BJ (cell line): Measurements from ENCODE around the gene LIM2. TPM values are rescaled to one million over a fixed set of nuclear protein-coding genes. Genes with fewer than 3 reads are reported as not detected.

ENCODE experiments used
- CTCF ChIA-PET: fragments of 350-600 bp; formaldehyde crosslinking; extraction: SDS; loops from one replicate; lab custom pipeline; 2021; ENCODE audit warnings: antibody characterized with exemption, inconsistent platforms; lab: Yijun Ruan, JAX
- POLR2A ChIA-PET: fragments of 300-600 bp; sonication (Branson Sonifier 250); formaldehyde crosslinking; extraction: SDS; loops from one replicate; lab custom pipeline; 2021; ENCODE audit warnings: antibody characterized with exemption; lab: Charles Lee
- DNase-seq: peaks from one replicate; pipeline ENCODE4 v3.0.0-alpha.2; 2011; ENCODE audit warnings: low read depth
- H3K27me3 ChIP-seq: 2 replicates; pipeline ENCODE4 v1.6.0; 2011; ENCODE audit warnings: low read length; ENCODE audit not compliant: control insufficient read depth, insufficient read depth
- H3K36me3 ChIP-seq: 2 replicates; pipeline ENCODE4 v1.5.1; 2011; ENCODE audit warnings: low read length; ENCODE audit not compliant: control insufficient read depth, insufficient read depth
- H3K4me3 ChIP-seq: 2 replicates; pipeline ENCODE4 v1.5.1; 2011; ENCODE audit warnings: low read depth, mild to moderate bottlenecking, control low read depth, low read length
- CTCF ChIP-seq: IDR thresholded peaks from 2 replicates; pipeline ENCODE4 v1.5.1; 2011; ENCODE audit warnings: low read depth, mild to moderate bottlenecking, control low read depth, inconsistent platforms, low read length, moderate library complexity; ENCODE audit not compliant: insufficient read depth
- polyA plus RNA-seq: library from polyadenylated mRNA; depleted of rRNA; stranded (reverse); fragments of >200 nt; gene quantifications from 2 replicates; pipeline ENCODE4 v1.2.3, GENCODE V29; 2011

LIM2 gene
- polyA plus RNA-seq, 1 experiment, result not detected

- ChIA-PET POLR2A (interaction anchor here (0.6 kb wide), 1 partner anchor 26 kb away, joined by 3 read pairs; no protein-coding TSS in a partner anchor), CTCF (interaction anchor here (1.0 to 1.1 kb wide), 3 partner anchors 16 to 27 kb away, joined by 3 to 4 read pairs (median 3); no protein-coding TSS in a partner anchor)
- no peak for DNase-seq
- no peaks in the 10 kb centered on the region for H3K36me3 ChIP-seq
- TF ChIP-seq CTCF, result no peak
- H3K27me3 ChIP-seq, result no peaks in the 10 kb centered on the region
- peak within 1 kb of the TSS; percentile 93 for H3K4me3 ChIP-seq
Observed at GRCh38 chr19:51365965-51366388, 21.8 kb downstream of the LIM2 start, which contains the start of gene ETFB. ETFB (minus strand) TSS chr19:51366388; CDS start chr19:51366326, 62 bp downstream.

GRCh38 chr19:51365211-51365964 lies 22.4 kb downstream of the LIM2 start:
- no peak for DNase-seq
- Histone ChIP-seq H3K27me3 (no peaks in the 10 kb centered on the region), H3K4me3 (peak overlapping the region; percentile 93), H3K36me3 (no peaks in the 10 kb centered on the region)
- CTCF ChIA-PET, result interaction anchor here (1.0 to 1.4 kb wide), 4 partner anchors 15 to 29 kb away, joined by 3 to 4 read pairs (median 3); no protein-coding TSS in a partner anchor
- 0 out of 2 replicates have a peak, but pooled peaks have one; percentile 16 for TF ChIP-seq CTCF
- POLR2A ChIA-PET, result interaction anchor here (0.6 kb wide), 1 partner anchor 26 kb away, joined by 3 read pairs; no protein-coding TSS in a partner anchor

- Histone ChIP-seq H3K36me3 (no peaks in the 10 kb centered on the region), H3K27me3 (no peaks in the 10 kb centered on the region), H3K4me3 (no peak overlapping the region)
- CTCF ChIA-PET, result interaction anchor here (1.4 kb wide), 1 partner anchor 30 kb away, joined by 3 read pairs; no protein-coding TSS in a partner anchor
- POLR2A ChIA-PET, result no interaction called here
- DNase-seq, result no peak
- no peak for TF ChIP-seq CTCF
Observed at GRCh38 chr19:51364200-51365106, 23.3 kb downstream of the LIM2 start.

- no peak overlapping the region for H3K4me3 ChIP-seq
- ChIA-PET CTCF (interaction anchor here (0.6 kb wide), 1 partner anchor 31 kb away, joined by 3 read pairs; no protein-coding TSS in a partner anchor), POLR2A (no interaction called here)
- no peaks in the 10 kb centered on the region for H3K27me3 ChIP-seq
- no peak for TF ChIP-seq CTCF
- DNase-seq, result no peak
- no peaks in the 10 kb centered on the region for H3K36me3 ChIP-seq
Observed at GRCh38 chr19:51361239-51361638, 26.5 kb downstream of the LIM2 start.
